Upper lobe of left lung (tissue), 4 donors: ENCODE measurements around the gene PPM1N.

Experiments used
- CTCF ChIP-seq, 6 experiments: fragments of 450-650 bp in 4 of 6; fragments of 200-600 bp in 2 of 6; sonication (generic) in 2 of 6; IDR thresholded peaks; one replicate each; pipeline ENCODE4 v1.5.1; 2016 to 2019; ENCODE audit warnings: antibody characterized with exemption in 6 of 6
- POLR2A ChIP-seq, 4 donors: fragments of 450-650 bp; IDR thresholded peaks; one replicate each; pipeline ENCODE4 v1.5.1; 2016 to 2017; ENCODE audit warnings: antibody characterized with exemption in 4 of 4, mild to moderate bottlenecking in 2 of 4
- POLR2AphosphoS5 ChIP-seq, 2 donors: sonication (generic); formaldehyde crosslinking; IDR thresholded peaks; one replicate each; pipeline ENCODE4 v1.5.1; 2017; ENCODE audit warnings: antibody characterized with exemption in 2 of 2

- TF ChIP-seq CTCF (IDR thresholded peaks at IDR 0.05) (no peak), POLR2AphosphoS5 (IDR thresholded peaks at IDR 0.05) (no peak), POLR2A (IDR thresholded peaks at IDR 0.05) (no peak)
Measured at GRCh38 chr19:45528149-45528743, 30.0 kb downstream of the PPM1N start.
